Measurements from ENCODE around the gene MTG1. TPM values are rescaled to one million over a fixed set of nuclear protein-coding genes. Genes with fewer than 3 reads are reported as not detected.

The MTG1 gene
- total RNA-seq, 4 donors from 2014 or later, result 26.5 to 139 (median 47.0) TPM

GRCh38 chr10:133454204-133454893, 60.4 kb downstream of the MTG1 start:
- Histone ChIP-seq H3K9me3 (peaks cover 0 to under 1% of the 10 kb centered on the region in 2 donors), H3K4me1 (no peaks in the 10 kb centered on the region), H3K4me3 (no peak overlapping the region), H3K27ac (no peak overlapping the region), H3K27me3 (no peaks in the 10 kb centered on the region), H3K36me3 (no peaks in the 10 kb centered on the region)
- TF ChIP-seq POLR2A (IDR thresholded peaks at IDR 0.05) (no peak), EP300 (IDR thresholded peaks at IDR 0.05; ENCODE audit: low read depth) (no peak), POLR2AphosphoS5 (IDR thresholded peaks at IDR 0.05) (no peak)
- TF ChIP-seq, protein P1, sequence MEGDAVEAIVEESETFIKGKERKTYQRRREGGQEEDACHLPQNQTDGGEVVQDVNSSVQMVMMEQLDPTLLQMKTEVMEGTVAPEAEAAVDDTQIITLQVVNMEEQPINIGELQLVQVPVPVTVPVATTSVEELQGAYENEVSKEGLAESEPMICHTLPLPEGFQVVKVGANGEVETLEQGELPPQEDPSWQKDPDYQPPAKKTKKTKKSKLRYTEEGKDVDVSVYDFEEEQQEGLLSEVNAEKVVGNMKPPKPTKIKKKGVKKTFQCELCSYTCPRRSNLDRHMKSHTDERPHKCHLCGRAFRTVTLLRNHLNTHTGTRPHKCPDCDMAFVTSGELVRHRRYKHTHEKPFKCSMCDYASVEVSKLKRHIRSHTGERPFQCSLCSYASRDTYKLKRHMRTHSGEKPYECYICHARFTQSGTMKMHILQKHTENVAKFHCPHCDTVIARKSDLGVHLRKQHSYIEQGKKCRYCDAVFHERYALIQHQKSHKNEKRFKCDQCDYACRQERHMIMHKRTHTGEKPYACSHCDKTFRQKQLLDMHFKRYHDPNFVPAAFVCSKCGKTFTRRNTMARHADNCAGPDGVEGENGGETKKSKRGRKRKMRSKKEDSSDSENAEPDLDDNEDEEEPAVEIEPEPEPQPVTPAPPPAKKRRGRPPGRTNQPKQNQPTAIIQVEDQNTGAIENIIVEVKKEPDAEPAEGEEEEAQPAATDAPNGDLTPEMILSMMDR (IDR thresholded peaks at IDR 0.05), result no peak
- in situ Hi-C loops (cut with MboI; ENCODE audit: low pct_ligation_motif_present in 1 of 4, low pct_unique_long_range_greater_than_20kb in 1 of 4, low sequenced_read_pairs in 3 of 4) (no loop called here), intact Hi-C loops (cut with DNase I; ENCODE audit: low total_unique reads) (no loop called here)
- WGBS, 2 donors (ENCODE audit: low coverage in 1 of 2), result 75% methylated on average over 10 of the region's 10 CpGs; no CpG with 5 or more reads in 1 of the 2 donors
- no peak for DNase-seq

GRCh38 chr10:133455196-133455595, 61.2 kb downstream of the MTG1 start:
- Histone ChIP-seq H3K9me3 (no peaks in the 10 kb centered on the region), H3K27ac (no peak overlapping the region), H3K36me3 (no peaks in the 10 kb centered on the region), H3K4me3 (no peak overlapping the region), H3K27me3 (no peaks in the 10 kb centered on the region), H3K4me1 (no peaks in the 10 kb centered on the region)
- intact Hi-C loops (cut with DNase I; ENCODE audit: low total_unique reads) (no loop called here), in situ Hi-C loops (cut with MboI; ENCODE audit: low pct_ligation_motif_present in 1 of 4, low pct_unique_long_range_greater_than_20kb in 1 of 4, low sequenced_read_pairs in 3 of 4) (no loop called here)
- WGBS, 2 donors (ENCODE audit: low coverage in 1 of 2), result 73% methylated on average over 2 to 5 of the region's 5 CpGs
- no peak for DNase-seq
- TF ChIP-seq, protein P1 (IDR thresholded peaks at IDR 0.05), result no peak
- TF ChIP-seq POLR2A (IDR thresholded peaks at IDR 0.05) (no peak), EP300 (IDR thresholded peaks at IDR 0.05; ENCODE audit: low read depth) (no peak), POLR2AphosphoS5 (IDR thresholded peaks at IDR 0.05) (no peak)

DNA sequence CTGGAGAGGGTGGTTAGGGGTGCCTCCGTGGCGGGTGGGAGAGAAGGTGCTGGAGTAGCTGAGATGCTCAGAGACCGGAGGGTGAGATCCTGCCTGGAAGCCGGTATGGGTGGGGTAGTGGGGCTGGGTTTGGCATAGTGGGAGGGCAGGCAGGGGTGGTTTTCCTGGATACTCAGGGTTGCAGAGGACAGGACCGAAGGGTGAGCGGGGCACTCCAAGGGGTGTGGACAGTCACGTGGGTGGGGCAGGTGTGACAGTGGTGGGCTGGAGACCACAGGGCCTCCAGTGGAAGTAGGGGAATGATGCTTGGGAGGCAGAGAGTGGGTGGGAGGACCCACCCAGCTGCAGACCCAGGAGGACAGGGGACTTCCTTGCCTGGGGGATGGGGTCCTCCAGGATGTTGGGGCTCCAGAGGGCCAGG, 61.7 kb downstream of the MTG1 start:
- no peaks in the 10 kb centered on the region for H3K27me3 ChIP-seq
- H3K9me3 ChIP-seq, result no peaks in the 10 kb centered on the region
- no peaks in the 10 kb centered on the region for H3K4me1 ChIP-seq
- intact Hi-C loops (cut with DNase I; ENCODE audit: low total_unique reads), result no loop called here
- WGBS, 2 donors (ENCODE audit: low coverage in 1 of 2), result 80 to 87% methylated on average over 1 to 7 of the region's 7 CpGs
- no peak for DNase-seq
- in situ Hi-C loops (cut with MboI; ENCODE audit: low pct_ligation_motif_present in 1 of 4, low pct_unique_long_range_greater_than_20kb in 1 of 4, low sequenced_read_pairs in 3 of 4), result no loop called here
- no peaks in the 10 kb centered on the region for H3K36me3 ChIP-seq
- no peak overlapping the region for H3K4me3 ChIP-seq
- no peak overlapping the region for H3K27ac ChIP-seq
- TF ChIP-seq EP300 (IDR thresholded peaks at IDR 0.05; ENCODE audit: low read depth) (no peak), POLR2A (IDR thresholded peaks at IDR 0.05) (no peak), POLR2AphosphoS5 (IDR thresholded peaks at IDR 0.05) (no peak)

DNA sequence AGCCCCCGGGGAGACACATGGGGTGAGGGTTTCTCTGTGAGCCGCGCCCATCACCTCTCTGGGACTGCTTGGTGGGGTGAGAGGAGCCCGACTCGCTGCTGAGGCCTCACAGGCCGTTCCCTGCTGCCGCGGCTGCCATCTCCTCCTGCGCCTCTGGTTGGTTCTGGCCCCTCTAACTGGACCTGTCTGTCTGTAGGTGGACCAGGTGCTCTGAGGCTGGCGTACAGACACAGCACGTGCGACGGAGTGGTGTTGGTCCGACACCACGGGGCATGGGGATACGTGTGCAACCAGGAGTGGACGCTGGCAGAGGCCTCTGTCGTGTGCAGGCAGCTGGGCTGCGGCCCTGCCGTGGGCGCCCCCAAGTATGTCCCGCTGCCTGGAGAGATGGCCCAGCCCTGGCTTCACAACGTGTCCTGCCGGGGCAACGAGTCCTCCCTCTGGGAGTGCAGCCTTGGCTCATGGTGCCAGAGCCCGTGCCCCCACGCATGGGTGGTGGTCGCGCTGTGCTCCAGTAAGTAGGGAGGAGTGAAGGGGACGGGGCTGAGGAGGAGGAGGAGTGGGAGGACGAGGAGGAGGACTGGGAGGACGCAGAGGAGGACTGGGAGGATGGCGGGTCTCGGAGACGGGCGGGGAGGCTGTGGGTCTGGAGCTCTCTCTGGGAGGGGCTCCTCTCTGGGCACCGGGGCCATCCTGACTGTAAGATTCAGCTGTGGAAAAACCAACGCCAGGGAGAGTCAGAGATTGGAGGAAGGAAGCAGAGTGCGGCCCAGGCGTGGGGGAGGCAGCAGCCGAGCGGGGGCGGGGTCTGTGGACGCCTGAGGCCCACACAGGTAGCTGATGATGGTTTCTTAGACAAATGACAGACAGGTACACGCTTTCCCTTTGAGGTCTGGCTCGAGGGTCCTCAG, 62.3 kb downstream of the MTG1 start:
- WGBS, 2 donors (ENCODE audit: low coverage in 1 of 2), result 79 to 86% methylated on average over 11 to 41 of the region's 46 CpGs
- H3K9me3 ChIP-seq, result no peaks in the 10 kb centered on the region
- H3K27me3 ChIP-seq, result no peaks in the 10 kb centered on the region
- H3K27ac ChIP-seq, result no peak overlapping the region
- H3K36me3 ChIP-seq, result no peaks in the 10 kb centered on the region
- H3K4me1 ChIP-seq, result no peaks in the 10 kb centered on the region
- no peak for DNase-seq
- TF ChIP-seq EP300 (IDR thresholded peaks at IDR 0.05; ENCODE audit: low read depth) (no peak), POLR2A (IDR thresholded peaks at IDR 0.05) (no peak), POLR2AphosphoS5 (IDR thresholded peaks at IDR 0.05) (no peak)
- TF ChIP-seq, protein P1 (IDR thresholded peaks at IDR 0.05), result no peak
- no peak overlapping the region for H3K4me3 ChIP-seq
- intact Hi-C loops (cut with DNase I; ENCODE audit: low total_unique reads), result no loop called here
- in situ Hi-C loops (cut with MboI; ENCODE audit: low pct_ligation_motif_present in 1 of 4, low pct_unique_long_range_greater_than_20kb in 1 of 4, low sequenced_read_pairs in 3 of 4), result no loop called here
